ENCODE results near the gene CD300E.
"Not testable (repeated sequence)": the region's sequence is repeated elsewhere in the genome, so short reads cannot be mapped to it uniquely, and the experiment has no call there.

The CD300E gene

GRCh38 chr17:74597069-74597790, 26.3 kb downstream of the CD300E start:
- no peak for DNase-seq

GRCh38 chr17:74595037-74595750, 28.3 kb downstream of the CD300E start:
- DNase-seq: no peak

DNA sequence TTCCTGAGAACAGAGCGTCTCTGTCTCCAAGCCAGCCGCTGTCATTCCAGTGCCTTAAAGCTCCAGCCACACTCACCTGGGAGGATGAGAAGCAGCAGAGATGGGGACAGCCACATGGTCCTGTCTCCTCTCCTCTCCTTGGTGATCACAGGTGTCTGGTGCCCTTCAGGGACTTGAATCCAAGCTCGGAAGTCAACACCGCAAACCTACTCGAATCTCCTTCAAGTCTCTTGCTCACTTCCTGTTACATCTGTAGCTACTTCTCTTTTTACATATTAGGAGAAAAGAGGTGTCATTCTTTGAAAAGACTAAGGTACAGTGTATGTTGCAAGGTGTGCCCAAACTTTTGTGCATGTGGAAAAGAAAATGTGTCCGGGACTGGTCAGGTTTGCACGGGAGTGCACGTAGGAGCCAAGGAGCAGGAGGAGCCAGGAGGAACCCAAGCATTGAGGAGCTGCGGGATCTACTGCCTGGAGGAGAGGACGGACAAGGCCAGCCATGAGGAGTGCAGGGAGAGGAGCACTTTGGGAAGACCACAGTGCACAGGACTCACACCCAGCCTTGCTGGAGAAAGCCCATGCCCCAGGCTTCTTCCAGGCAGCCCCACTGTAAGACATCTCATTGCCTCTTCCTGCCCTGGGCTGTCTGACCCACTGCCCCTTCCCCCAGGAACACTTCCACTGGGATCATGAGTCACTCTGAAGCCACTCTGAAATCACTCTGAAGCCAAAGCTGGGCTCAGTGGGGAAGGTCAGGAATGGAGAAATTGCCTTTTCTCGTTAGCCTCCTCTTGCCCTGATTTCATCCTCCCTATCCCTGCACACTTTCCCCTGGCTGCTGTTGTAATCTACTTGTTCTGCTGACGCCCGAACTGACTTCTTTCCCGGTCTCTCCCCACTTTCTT, 31.2 kb downstream of the CD300E start, which contains the start of gene CD300LD:
Gene CD300LD, minus strand, starts transcription at position 197 of the 904 bp plus-strand sequence. Its CDS starts 81 bp downstream, at position 116.
- no peak for DNase-seq

DNA sequence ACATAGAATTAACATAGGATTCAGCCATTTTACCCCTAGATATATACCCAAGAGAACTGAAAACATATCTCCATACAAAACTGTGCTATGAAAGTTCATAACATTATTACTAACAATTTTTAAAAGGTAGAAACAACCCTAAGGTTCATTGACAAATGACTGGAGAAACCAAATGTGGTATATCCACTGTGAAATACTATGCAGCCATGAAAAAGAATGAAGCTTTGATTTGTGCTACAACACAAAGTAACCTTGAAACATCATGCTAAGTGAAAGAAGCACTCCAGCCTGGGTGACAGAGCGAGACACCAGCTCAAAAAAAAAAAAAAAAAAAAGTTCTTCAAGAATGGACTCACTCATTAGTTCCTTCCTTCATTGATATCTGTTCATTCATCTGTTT, 32.0 kb downstream of the CD300E start:
- DNase-seq: no peak

- DNase-seq: no peak
Measured at GRCh38 chr17:74585711-74586110, 37.8 kb downstream of the CD300E start.

GRCh38 chr17:74584292-74585060, 39.1 kb downstream of the CD300E start:
- DNase-seq: no peak

- no peak for DNase-seq
Measured at GRCh38 chr17:74582633-74583032, 40.9 kb downstream of the CD300E start.

DNA sequence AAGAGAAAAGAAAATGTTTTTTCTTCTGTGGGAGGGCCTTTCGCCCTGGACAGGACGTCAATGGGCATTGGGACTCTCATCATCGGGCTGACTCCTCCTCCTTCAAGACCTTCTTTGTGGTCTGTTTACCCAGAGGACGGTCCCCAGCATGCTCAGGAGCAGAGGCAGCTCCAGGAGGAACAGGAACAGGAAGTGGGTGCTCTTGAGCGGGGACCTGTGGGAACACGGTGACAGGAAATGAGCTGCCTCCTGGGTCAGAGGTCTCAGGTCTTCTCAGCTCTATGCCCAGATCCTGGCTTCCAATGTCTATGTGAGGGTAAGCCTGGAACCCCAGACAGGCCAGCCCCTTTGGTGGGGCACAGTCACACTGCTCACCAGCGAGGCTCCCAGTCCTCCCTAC, 43.6 kb downstream of the CD300E start:
- no peak for DNase-seq

GRCh38 chr17:74578979-74579378, 44.6 kb downstream of the CD300E start:
- no peak for DNase-seq

- no peak for DNase-seq
Measured at GRCh38 chr17:74574489-74575142, 48.9 kb downstream of the CD300E start.

- DNase-seq: not testable (repeated sequence)
Measured at GRCh38 chr17:74573635-74574034, 49.9 kb downstream of the CD300E start.

GRCh38 chr17:74573169-74573568, 50.4 kb downstream of the CD300E start:
- DNase-seq: no peak

DNA sequence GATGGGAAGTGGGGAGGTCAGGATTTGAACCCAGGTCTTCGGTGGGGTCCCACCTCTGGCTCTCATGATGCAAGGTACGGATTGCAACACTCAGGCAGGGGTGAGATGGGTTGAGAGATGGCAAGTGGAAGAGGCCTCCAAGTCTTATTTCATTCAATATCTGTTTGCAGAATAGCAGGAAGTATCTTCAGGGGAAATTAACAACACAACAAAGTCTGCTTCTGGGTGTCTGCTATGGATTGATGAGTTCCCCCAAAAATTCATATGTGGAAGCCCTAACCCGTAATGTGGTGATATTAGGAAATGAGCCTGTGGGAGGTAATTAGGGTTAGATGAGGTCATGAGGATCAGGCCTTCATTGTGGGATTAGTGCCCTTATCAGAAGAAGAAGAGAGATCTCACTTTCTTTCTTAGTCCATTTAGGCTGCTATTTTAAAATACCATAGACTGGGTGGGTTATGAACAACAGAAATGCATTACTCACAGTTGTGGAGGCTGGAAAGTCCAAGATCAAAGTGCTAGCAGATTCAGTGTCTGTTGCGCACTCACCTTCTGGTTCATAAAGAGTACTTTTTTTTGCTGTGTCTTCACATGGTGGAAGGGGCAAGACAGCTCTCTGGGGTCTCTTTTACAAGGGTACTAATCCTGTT, 51.8 kb downstream of the CD300E start:
- no peak for DNase-seq

GRCh38 chr17:74569020-74570003, 54.2 kb downstream of the CD300E start:
- DNase-seq: no peak

- DNase-seq: no peak
Measured at GRCh38 chr17:74568106-74568873, 55.2 kb downstream of the CD300E start.

DNA sequence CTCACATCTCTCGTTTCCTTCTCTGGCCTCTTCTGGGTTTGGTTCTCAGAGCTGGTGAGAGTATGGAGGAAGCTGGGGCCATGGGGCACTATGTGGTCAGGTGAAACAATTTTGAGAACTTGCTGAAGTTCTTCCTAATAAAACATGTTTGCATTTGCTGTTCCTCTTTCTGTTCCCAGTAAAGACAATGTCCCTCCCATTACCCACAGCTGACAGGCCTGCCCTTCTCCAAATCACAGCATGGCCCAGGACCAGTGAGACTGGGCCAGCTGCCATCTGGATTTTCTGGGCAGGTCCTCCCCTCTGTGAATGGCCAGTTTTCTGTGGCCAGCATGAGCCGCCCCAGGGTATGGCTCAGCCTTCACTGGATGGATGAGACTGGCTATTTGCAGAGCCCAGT, 56.1 kb downstream of the CD300E start, which contains the start of gene CD300H:
Gene CD300H, minus strand, starts transcription at position 113 of the 400 bp plus-strand sequence.
- no peak for DNase-seq

DNA sequence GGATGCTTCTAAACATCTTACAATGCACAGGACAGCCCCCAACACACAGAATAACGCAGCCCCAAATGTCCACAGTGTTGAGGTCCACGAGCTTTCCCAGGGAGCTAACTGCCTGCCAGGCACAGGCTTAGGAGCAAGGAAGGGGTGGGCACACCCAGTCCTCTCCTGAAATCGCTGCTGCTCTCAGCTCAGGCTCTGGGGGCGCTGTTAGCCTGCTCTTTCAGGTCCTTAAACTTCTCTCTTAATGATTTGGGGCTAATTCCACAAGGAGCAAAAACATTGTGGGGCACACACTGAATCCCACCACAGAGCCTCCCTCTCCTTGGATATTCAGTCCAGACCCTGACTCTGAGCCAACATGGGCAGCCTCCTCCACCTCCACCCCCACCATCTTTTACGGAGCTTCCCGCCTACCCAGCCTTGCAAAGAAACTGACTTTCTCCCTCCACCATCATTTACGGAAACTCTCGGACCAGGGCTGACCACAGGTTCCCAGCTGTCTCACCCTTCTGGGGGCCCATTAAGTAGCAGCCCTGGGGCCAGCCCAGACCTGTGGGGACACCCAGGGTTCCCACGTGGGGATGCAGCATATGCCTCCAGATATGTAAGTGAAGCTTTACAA, 57.3 kb downstream of the CD300E start:
- DNase-seq: no peak

DNA sequence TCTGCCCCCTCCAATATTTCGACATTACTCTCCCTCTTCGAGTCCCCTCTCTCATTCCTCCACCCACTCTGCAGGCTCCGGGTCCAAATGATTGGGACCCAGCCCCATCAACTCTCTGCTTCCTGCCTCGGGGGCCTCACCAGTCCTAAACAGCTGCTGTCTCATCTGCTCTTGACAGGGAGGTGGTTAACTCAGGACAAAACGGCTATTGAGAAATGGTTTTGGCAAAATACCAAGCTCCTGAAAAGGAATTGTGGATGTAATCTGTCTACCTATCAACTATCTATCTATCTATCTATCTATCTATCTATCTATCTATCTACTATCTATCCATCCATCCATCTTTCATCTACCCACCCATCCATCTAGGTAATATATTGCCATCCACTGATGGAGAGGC, 58.4 kb downstream of the CD300E start:
- no peak for DNase-seq

DNA sequence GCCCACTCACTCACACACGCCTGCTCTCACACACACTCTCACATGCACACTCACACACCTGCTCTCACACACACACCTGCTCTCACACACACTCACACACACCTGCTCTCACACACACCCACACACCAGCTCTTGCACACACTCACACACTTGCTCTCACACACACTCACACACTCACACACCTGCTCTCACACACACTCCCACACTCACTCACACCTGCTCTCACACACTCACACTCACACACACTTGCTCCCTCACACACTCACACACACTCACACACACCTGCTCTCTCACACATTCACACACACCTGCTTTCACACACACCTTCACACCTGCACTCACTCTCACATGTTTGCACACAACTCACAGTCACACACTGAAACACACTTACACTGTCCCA, 60.2 kb downstream of the CD300E start:
- DNase-seq: no peak

All from activated T-cell treated with anti-CD3 and anti-CD28 coated beads for 4 hours (primary cell).